GM12801 (cell line): ENCODE results near the gene VSTM2L.

ENCODE experiments used
- TF ChIP-seq, protein P1 (sequence below): IDR thresholded peaks from one replicate; pipeline ENCODE4 v1.5.1; 2011; ENCODE audit warnings: control low read depth; ENCODE audit not compliant: insufficient read length; ENCODE audit errors: extremely low read depth

Gene VSTM2L

DNA sequence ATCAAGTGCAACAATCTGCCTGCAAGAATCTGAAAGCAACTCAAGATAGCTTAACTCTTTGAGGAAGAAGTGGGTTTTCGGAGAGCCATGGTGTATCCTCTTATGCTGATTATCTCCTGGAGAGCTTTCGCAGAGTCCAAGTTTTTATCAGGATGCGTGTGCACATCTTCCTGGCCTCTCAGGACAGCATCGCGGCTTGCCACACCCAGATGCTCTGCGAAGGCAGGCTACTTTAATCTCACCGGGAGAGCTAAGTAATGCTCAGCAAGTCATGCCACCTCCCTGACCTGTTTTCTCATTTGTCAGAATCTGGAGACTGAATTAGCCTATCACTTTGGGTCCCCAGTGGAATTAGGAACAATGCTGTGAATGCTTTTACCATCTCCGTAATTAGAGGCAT, 77.5 kb downstream of the VSTM2L start:
- TF ChIP-seq, protein P1, sequence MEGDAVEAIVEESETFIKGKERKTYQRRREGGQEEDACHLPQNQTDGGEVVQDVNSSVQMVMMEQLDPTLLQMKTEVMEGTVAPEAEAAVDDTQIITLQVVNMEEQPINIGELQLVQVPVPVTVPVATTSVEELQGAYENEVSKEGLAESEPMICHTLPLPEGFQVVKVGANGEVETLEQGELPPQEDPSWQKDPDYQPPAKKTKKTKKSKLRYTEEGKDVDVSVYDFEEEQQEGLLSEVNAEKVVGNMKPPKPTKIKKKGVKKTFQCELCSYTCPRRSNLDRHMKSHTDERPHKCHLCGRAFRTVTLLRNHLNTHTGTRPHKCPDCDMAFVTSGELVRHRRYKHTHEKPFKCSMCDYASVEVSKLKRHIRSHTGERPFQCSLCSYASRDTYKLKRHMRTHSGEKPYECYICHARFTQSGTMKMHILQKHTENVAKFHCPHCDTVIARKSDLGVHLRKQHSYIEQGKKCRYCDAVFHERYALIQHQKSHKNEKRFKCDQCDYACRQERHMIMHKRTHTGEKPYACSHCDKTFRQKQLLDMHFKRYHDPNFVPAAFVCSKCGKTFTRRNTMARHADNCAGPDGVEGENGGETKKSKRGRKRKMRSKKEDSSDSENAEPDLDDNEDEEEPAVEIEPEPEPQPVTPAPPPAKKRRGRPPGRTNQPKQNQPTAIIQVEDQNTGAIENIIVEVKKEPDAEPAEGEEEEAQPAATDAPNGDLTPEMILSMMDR, result no peak

DNA sequence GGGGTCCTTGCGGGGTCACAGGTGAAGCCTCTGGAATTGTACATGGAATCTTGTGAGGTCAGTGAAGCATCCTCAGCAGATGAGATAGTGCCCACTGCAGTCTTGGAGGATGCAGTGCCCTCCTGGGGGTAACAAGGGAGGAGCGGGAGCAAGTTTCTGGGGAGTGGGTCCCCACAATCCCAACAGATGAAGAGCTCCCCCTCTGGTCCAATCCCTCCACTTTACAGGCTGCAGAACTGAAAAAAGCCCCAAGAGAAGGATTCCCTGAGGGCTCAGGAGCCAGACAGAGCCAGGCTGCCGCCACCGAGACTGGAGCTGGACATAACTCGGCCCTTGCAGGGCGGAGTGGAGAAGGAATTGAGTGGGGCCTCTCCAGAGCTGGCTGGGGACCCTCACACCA, 77.9 kb downstream of the VSTM2L start:
- TF ChIP-seq, protein P1, result no peak

GRCh38 chr20:37981568-37981967, 78.6 kb downstream of the VSTM2L start:
- TF ChIP-seq, protein P1, result no peak

- TF ChIP-seq, protein P1, result no peak
Measured at GRCh38 chr20:37983286-37983685, 80.4 kb downstream of the VSTM2L start.

DNA sequence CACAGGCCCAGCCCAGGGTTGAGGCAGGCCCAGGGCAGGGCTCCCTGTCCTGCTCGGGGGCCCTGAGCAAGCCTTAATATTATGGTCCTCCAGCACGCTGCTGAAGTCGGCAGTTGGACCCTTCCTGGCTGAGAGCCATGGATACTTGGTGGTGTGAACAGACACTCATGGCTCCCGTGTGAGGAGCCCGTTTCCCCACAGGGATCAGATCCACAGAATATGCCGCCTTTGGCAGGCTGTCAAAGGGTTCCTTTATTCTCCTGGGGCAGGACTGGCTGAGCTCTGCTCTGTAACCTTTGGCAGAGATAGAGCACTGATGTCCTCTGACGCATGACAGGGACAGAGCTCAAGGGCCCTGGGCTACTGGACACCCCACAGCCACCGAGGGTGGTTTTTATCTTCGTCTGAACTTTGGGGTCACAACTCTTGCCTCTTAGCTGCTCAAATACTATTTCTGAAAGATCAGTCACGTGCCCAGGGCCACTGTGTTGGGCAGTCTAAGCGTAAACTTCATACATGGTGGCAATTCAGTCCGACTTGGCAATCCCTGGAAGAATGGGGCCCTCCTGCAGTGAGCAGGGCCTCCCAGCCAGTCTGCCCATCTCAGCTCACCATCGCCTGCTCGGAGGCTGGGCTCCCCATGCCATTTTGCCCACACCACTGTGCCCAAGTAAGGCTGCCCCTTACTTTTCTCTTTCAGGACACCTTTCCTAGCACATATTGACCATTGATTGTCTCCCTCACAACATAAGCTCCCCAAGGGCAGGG, 81.3 kb downstream of the VSTM2L start:
- TF ChIP-seq, protein P1, result no peak

DNA sequence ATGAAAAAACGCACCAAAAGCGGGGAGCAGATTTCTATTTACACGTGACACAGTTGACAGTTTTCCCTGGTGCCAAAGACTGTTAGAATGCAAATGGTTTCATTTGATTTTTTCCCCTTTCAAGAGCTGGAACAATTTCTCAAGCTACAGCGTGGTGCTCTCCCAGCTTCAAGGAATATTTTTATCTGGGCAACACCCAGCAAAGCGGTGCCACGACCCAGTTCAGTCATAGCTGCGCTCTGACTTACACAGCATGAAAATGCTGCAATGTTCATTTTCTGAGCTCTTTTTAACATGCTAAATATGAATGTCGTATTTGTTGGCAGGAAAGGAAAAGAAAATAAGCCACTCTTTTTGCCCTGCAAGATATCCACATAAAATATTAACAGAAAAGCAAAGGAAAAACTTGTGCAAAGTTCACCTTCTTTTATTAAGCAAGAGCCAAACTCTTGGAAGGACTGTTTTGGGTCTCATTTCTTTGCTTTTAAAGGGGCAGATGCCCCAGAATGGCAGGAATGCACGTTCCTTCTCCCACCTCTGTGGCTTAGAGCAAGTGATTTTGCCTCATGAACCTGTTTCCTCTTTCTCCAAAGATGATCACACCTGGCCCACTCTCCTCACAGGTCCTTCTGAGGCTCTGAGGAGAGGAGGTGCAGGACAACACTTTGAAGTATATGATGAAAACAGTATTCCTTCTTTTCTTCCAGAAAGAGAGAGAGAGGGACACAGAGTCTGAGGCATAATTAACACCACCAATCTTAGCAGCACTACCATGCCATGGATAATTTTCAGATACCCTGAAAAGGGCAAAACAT, 83.3 kb downstream of the VSTM2L start:
- TF ChIP-seq, protein P1, result no peak

DNA sequence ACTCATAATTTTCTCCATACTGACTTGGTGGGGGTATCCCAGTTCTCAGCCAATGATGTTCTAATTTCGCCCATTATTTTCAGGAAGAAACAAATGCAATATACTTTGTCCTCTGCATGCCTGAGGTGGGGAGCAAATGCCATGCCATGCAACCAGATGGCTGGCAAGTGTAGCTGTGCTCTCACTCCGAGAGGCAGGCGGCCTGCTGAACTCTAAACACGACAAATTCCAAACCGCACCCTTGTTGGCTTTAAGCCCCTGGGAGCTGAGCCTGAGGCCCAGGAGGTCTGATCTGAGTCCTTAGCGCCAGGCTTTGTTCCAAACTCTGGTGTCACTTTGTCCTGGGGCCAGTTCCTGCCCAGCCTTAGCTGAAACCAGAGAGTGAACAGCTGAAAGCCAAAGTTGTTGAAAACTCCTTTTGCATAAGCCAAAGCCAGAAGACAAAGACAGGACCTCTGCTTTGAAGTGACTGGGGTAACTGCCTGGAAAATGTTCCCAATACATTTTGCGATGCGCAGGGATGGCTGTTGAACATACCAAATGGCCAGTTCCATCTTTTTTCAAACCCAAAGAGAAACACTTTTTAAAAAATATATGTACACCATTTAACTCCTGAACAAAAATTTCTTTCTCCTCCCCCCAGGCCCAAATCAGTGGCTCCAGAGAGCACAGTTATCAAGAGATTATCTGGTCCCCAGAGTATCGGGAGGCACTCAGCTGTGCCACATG, 84.1 kb downstream of the VSTM2L start:
- TF ChIP-seq, protein P1, result no peak
